ENCODE data around the gene DAP3. TPM values are rescaled to one million over a fixed set of nuclear protein-coding genes. Genes with fewer than 3 reads are reported as not detected.
"Not testable (repeated sequence)": the region's sequence is repeated elsewhere in the genome, so short reads cannot be mapped to it uniquely, and the experiment has no call there.

The DAP3 gene
- total RNA-seq, 1 donor from 2014 or later: 109 TPM

GRCh38 chr1:155697046-155697445, 8.2 kb downstream of the DAP3 start:
- Mint-ChIP-seq H3K4me3 (peak overlapping the region; percentile 11), H3K36me3 (peaks cover 44% of the 10 kb centered on the region), H3K27me3 (no peaks in the 10 kb centered on the region), H3K27ac (no peak overlapping the region), H3K4me1 (ENCODE audit: unreplicated experiment) (peaks cover 20% of the 10 kb centered on the region), H3K9me3 (peaks cover 16% of the 10 kb centered on the region)
- TF ChIP-seq CTCF (conservative IDR thresholded peaks at IDR 0.05): no peak
- DNase-seq (ENCODE audit: extremely low spot score, unreplicated experiment): no peak

GRCh38 chr1:155697616-155698015, 8.7 kb downstream of the DAP3 start:
- Mint-ChIP-seq H3K9me3 (peaks cover 13% of the 10 kb centered on the region), H3K36me3 (peaks cover 38% of the 10 kb centered on the region)

GRCh38 chr1:155698382-155699038, 9.6 kb downstream of the DAP3 start:
- DNase-seq (ENCODE audit: extremely low spot score, unreplicated experiment): no peak
- H3K36me3 Mint-ChIP-seq: peaks cover 29% of the 10 kb centered on the region
- no peak for TF ChIP-seq CTCF (conservative IDR thresholded peaks at IDR 0.05)
- H3K4me1 Mint-ChIP-seq (ENCODE audit: unreplicated experiment): peaks cover 18% of the 10 kb centered on the region
- no peaks in the 10 kb centered on the region for H3K27me3 Mint-ChIP-seq
- H3K4me3 Mint-ChIP-seq: no peak overlapping the region
- peak overlapping the region; percentile 44 for H3K27ac Mint-ChIP-seq
- peaks cover 10% of the 10 kb centered on the region for H3K9me3 Mint-ChIP-seq

More at GRCh38 chr1:155697616-155698015, 8.7 kb downstream of the DAP3 start:
- Mint-ChIP-seq H3K4me3 (peak overlapping the region; percentile 11), H3K4me1 (ENCODE audit: unreplicated experiment) (peaks cover 15% of the 10 kb centered on the region)
- H3K27me3 Mint-ChIP-seq; DNase-seq (ENCODE audit: extremely low spot score, unreplicated experiment); H3K27ac Mint-ChIP-seq: not testable (repeated sequence)

GRCh38 chr1:155699062-155699461, 10.2 kb downstream of the DAP3 start:
- peaks cover 18% of the 10 kb centered on the region for H3K4me1 Mint-ChIP-seq (ENCODE audit: unreplicated experiment)
- H3K27ac Mint-ChIP-seq: peak overlapping the region; percentile 44
- peak overlapping the region; percentile 16 for H3K4me3 Mint-ChIP-seq
- DNase-seq (ENCODE audit: extremely low spot score, unreplicated experiment); H3K9me3 Mint-ChIP-seq; H3K27me3 Mint-ChIP-seq: not testable (repeated sequence)
- peaks cover 27% of the 10 kb centered on the region for H3K36me3 Mint-ChIP-seq

GRCh38 chr1:155701675-155702074, 12.8 kb downstream of the DAP3 start:
- not testable (repeated sequence) for H3K36me3 Mint-ChIP-seq; H3K4me3 Mint-ChIP-seq; H3K27ac Mint-ChIP-seq; H3K4me1 Mint-ChIP-seq (ENCODE audit: unreplicated experiment); H3K27me3 Mint-ChIP-seq; H3K9me3 Mint-ChIP-seq; DNase-seq (ENCODE audit: extremely low spot score, unreplicated experiment)

GRCh38 chr1:155703216-155703615, 14.3 kb downstream of the DAP3 start:
- DNase-seq (ENCODE audit: extremely low spot score, unreplicated experiment): no peak
- no peaks in the 10 kb centered on the region for H3K9me3 Mint-ChIP-seq
- no peak overlapping the region for H3K27ac Mint-ChIP-seq
- H3K4me1 Mint-ChIP-seq (ENCODE audit: unreplicated experiment): peaks cover 4% of the 10 kb centered on the region
- no peaks in the 10 kb centered on the region for H3K27me3 Mint-ChIP-seq
- no peak for TF ChIP-seq CTCF (conservative IDR thresholded peaks at IDR 0.05)
- H3K36me3 Mint-ChIP-seq: peaks cover 5% of the 10 kb centered on the region
- H3K4me3 Mint-ChIP-seq: no peak overlapping the region

- not testable (repeated sequence) for H3K4me3 Mint-ChIP-seq; H3K36me3 Mint-ChIP-seq; H3K27ac Mint-ChIP-seq; H3K9me3 Mint-ChIP-seq; H3K27me3 Mint-ChIP-seq; DNase-seq (ENCODE audit: extremely low spot score, unreplicated experiment); H3K4me1 Mint-ChIP-seq (ENCODE audit: unreplicated experiment)
These were observed 15.5 kb downstream of the DAP3 start for GRCh38 chr1:155704414-155704813.

- H3K27ac Mint-ChIP-seq: no peak overlapping the region
- no peak for DNase-seq (ENCODE audit: extremely low spot score, unreplicated experiment)
- no peaks in the 10 kb centered on the region for H3K27me3 Mint-ChIP-seq
- peaks cover 12% of the 10 kb centered on the region for H3K36me3 Mint-ChIP-seq
- TF ChIP-seq CTCF (conservative IDR thresholded peaks at IDR 0.05): no peak
- no peak overlapping the region for H3K4me3 Mint-ChIP-seq
- no peaks in the 10 kb centered on the region for H3K9me3 Mint-ChIP-seq
- H3K4me1 Mint-ChIP-seq (ENCODE audit: unreplicated experiment): peaks cover 4% of the 10 kb centered on the region
These were observed 17.2 kb downstream of the DAP3 start for GRCh38 chr1:155706139-155706538.
